Peyer's patch (tissue), 4 donors: ENCODE measurements around the gene CORIN.

Experiments used
- CTCF ChIP-seq, 6 experiments: fragments of 450-650 bp in 4 of 6; fragments of 200-600 bp in 2 of 6; sonication (generic) in 1 of 6; IDR thresholded peaks; one replicate each; pipeline ENCODE4 v1.5.1; 2017 to 2019; ENCODE audit warnings: antibody characterized with exemption in 6 of 6, mild to moderate bottlenecking in 3 of 6, moderate library complexity in 1 of 6
- POLR2A ChIP-seq, 2 donors: fragments of 450-650 bp; IDR thresholded peaks; one replicate each; pipeline ENCODE4 v1.5.1; 2017; ENCODE audit warnings: antibody characterized with exemption in 2 of 2, mild to moderate bottlenecking in 2 of 2, moderate library complexity in 2 of 2

GRCh38 chr4:47856713-47857112 is 18.8 kb upstream of the CORIN start:
- TF ChIP-seq CTCF (IDR thresholded peaks at IDR 0.05) (no peak), POLR2A (IDR thresholded peaks at IDR 0.05) (no peak)
